NCI-H1930 (cell line): Measurements from ENCODE around the gene TSPAN13.

Source experiments
- DNase-seq, 2 experiments: peaks; one replicate each; lab custom pipeline; 2025; lab: John Stamatoyannopoulos, UW

The TSPAN13 gene

GRCh38 chr7:16812542-16813231 is 59.1 kb downstream of the TSPAN13 start:
- no peak for DNase-seq

- no peak for DNase-seq
Observed at GRCh38 chr7:16813232-16813616, 59.7 kb downstream of the TSPAN13 start.

- no peak for DNase-seq
Observed at GRCh38 chr7:16815001-16815400, 61.4 kb downstream of the TSPAN13 start.

- DNase-seq: no peak
Observed at GRCh38 chr7:16816824-16817223, 63.3 kb downstream of the TSPAN13 start.

GRCh38 chr7:16817536-16817935 is 64.0 kb downstream of the TSPAN13 start:
- no peak for DNase-seq

- no peak for DNase-seq
Observed at GRCh38 chr7:16818732-16819131, 65.2 kb downstream of the TSPAN13 start.

GRCh38 chr7:16822029-16822428 is 68.5 kb downstream of the TSPAN13 start:
- DNase-seq: no peak

GRCh38 chr7:16826060-16826459 is 72.5 kb downstream of the TSPAN13 start:
- no peak for DNase-seq

GRCh38 chr7:16833373-16833772 is 79.8 kb downstream of the TSPAN13 start:
- no peak for DNase-seq
